ENCODE data around the gene COQ4. TPM values are rescaled to one million over a fixed set of nuclear protein-coding genes. Genes with fewer than 3 reads are reported as not detected.
A peak's percentile ranks its signal among the peaks of the same experiment; 100 is the strongest.

Gene COQ4
- polyA plus RNA-seq, 1 experiment, result 19.0 TPM

GRCh38 chr9:128372784-128373183 is 50.1 kb downstream of the COQ4 start:
- Histone ChIP-seq H3K4me3 (ENCODE audit: low read depth, low read length) (peak overlapping the region; percentile 100; the same call in 1 of the 2 replicates), H3K27me3 (ENCODE audit: control insufficient read depth, insufficient read depth, low read length) (no peaks in the 10 kb centered on the region), H3K9me3 (ENCODE audit: control insufficient read depth, insufficient read depth, low read length) (no peaks in the 10 kb centered on the region), H3K27ac (ENCODE audit: low read depth, low read length) (peak overlapping the region; percentile 22)
- DNase-seq (ENCODE audit: low read depth, low spot score), result peak; percentile 21
- ChIA-PET POLR2A (no interaction called here), CTCF (no interaction called here)
- TF ChIP-seq CTCF (IDR thresholded peaks at IDR 0.05; ENCODE audit: low read depth, low read length), result no peak

GRCh38 chr9:128374221-128374675 is 51.6 kb downstream of the COQ4 start:
- CTCF ChIA-PET, result no interaction called here
- Histone ChIP-seq H3K9me3 (ENCODE audit: control insufficient read depth, insufficient read depth, low read length) (no peaks in the 10 kb centered on the region), H3K27me3 (ENCODE audit: control insufficient read depth, insufficient read depth, low read length) (no peaks in the 10 kb centered on the region), H3K4me3 (ENCODE audit: low read depth, low read length) (no peak overlapping the region), H3K27ac (ENCODE audit: low read depth, low read length) (no peak overlapping the region)
- no peak for TF ChIP-seq CTCF (IDR thresholded peaks at IDR 0.05; ENCODE audit: low read depth, low read length)
- POLR2A ChIA-PET, result no interaction called here
- DNase-seq (ENCODE audit: low read depth, low spot score), result no peak

- no peaks in the 10 kb centered on the region for H3K27me3 ChIP-seq (ENCODE audit: control insufficient read depth, insufficient read depth, low read length)
- ChIA-PET POLR2A (no interaction called here), CTCF (interaction anchor here (1.0 kb wide), 1 partner anchor 45 kb away, joined by 4 read pairs; the partner anchor contains the start of gene CERCAM)
- peak overlapping the region; percentile 11 for H3K27ac ChIP-seq (ENCODE audit: low read depth, low read length)
- DNase-seq (ENCODE audit: low read depth, low spot score), result no peak
- TF ChIP-seq CTCF (IDR thresholded peaks at IDR 0.05; ENCODE audit: low read depth, low read length), result no peak
- H3K4me3 ChIP-seq (ENCODE audit: low read depth, low read length), result no peak overlapping the region
- no peaks in the 10 kb centered on the region for H3K9me3 ChIP-seq (ENCODE audit: control insufficient read depth, insufficient read depth, low read length)
Measured at GRCh38 chr9:128375865-128376264, 53.2 kb downstream of the COQ4 start.

- no peak for DNase-seq (ENCODE audit: low read depth, low spot score)
- no peak overlapping the region for H3K4me3 ChIP-seq (ENCODE audit: low read depth, low read length)
- ChIA-PET CTCF (no interaction called here), POLR2A (interaction anchor here (0.6 kb wide), 1 partner anchor 14 kb away, joined by 6 read pairs; no protein-coding TSS in a partner anchor)
- TF ChIP-seq CTCF (IDR thresholded peaks at IDR 0.05; ENCODE audit: low read depth, low read length), result no peak
- H3K27me3 ChIP-seq (ENCODE audit: control insufficient read depth, insufficient read depth, low read length), result no peaks in the 10 kb centered on the region
- no peaks in the 10 kb centered on the region for H3K9me3 ChIP-seq (ENCODE audit: control insufficient read depth, insufficient read depth, low read length)
- no peak overlapping the region for H3K27ac ChIP-seq (ENCODE audit: low read depth, low read length)
Measured at GRCh38 chr9:128382261-128382660, 59.6 kb downstream of the COQ4 start.

- Histone ChIP-seq H3K27ac (ENCODE audit: low read depth, low read length) (no peak overlapping the region), H3K9me3 (ENCODE audit: control insufficient read depth, insufficient read depth, low read length) (no peaks in the 10 kb centered on the region), H3K27me3 (ENCODE audit: control insufficient read depth, insufficient read depth, low read length) (no peaks in the 10 kb centered on the region), H3K4me3 (ENCODE audit: low read depth, low read length) (no peak overlapping the region)
- CTCF ChIA-PET, result interaction anchor here (1.6 kb wide), 1 partner anchor 56 kb away, joined by 4 read pairs; no protein-coding TSS in a partner anchor
- POLR2A ChIA-PET, result no interaction called here
- TF ChIP-seq CTCF (IDR thresholded peaks at IDR 0.05; ENCODE audit: low read depth, low read length), result no peak
- DNase-seq (ENCODE audit: low read depth, low spot score), result no peak
Measured at GRCh38 chr9:128383007-128383753, 60.5 kb downstream of the COQ4 start.

All from AG04450 (cell line).